Breast epithelium (tissue), 3 donors: ENCODE data around the gene TTLL11.

ENCODE experiments used
- CTCF ChIP-seq, 3 donors: fragments of 450-650 bp; IDR thresholded peaks; one replicate each; pipeline ENCODE4 v1.5.1; 2016 to 2017; ENCODE audit warnings: antibody characterized with exemption in 3 of 3, mild to moderate bottlenecking in 3 of 3, moderate library complexity in 3 of 3
- POLR2AphosphoS5 ChIP-seq, 3 donors: sonication (generic); formaldehyde crosslinking; IDR thresholded peaks; one replicate each; pipeline ENCODE4 v1.6.1; 2017; ENCODE audit warnings: antibody characterized with exemption in 3 of 3

DNA sequence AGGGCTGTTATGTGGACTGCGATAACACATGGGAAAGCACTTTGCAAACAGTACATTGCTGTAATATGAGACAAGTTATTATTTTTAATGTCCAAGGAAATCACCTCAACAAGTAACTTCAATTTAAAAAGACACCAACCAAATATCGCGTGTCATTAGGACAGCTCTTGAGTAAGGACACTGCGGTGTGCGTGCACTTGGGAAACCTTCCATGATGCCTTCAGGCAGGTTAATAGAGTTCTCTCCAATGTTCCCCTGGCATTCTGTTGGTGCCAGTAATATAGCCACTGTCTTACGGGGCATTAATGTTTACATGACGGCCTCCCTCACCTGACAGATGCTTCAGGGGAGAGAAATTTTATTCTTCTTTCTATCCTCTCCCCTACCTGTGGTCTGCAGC is 42.9 kb downstream of the TTLL11 start:
- TF ChIP-seq CTCF (IDR thresholded peaks at IDR 0.05) (no peak), POLR2AphosphoS5 (IDR thresholded peaks at IDR 0.05) (no peak)
